ENCODE measurements around the gene MAPRE2.

MAPRE2 gene

DNA sequence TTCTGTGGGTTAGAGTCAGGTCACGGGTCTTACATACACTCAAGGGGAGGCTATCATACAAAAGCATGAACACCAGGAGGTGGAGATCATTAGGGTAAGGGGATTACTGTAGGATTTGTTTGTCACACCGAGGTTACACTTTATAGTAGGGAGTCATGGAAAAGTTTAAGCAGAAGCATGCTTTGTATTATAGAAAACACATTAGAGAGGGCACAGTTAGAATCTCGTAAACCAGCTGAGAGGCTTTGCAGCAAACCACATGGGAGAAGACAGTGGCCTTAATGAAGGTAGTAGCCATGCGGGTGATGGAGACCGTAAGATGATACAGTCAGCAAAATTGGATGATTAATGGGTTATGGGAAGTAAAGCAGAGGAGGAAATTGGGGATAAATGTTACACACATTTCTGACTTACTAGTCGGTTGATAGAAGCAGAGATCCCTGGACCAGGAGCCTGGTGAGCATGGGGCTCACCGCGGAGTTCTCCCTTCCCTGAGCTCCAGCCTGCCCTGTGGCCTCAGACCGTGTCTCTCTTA is 75.6 kb downstream of the MAPRE2 start:
- H3K36me3 ChIP-seq = no peaks in the 10 kb centered on the region
- no peaks in the 10 kb centered on the region for H3K27me3 ChIP-seq
- no peak overlapping the region for H3K4me3 ChIP-seq (ENCODE audit: low read depth in 1 of 2, low read length in 1 of 2)
- no peak overlapping the region for H3K27ac ChIP-seq
- TF ChIP-seq, protein P1, sequence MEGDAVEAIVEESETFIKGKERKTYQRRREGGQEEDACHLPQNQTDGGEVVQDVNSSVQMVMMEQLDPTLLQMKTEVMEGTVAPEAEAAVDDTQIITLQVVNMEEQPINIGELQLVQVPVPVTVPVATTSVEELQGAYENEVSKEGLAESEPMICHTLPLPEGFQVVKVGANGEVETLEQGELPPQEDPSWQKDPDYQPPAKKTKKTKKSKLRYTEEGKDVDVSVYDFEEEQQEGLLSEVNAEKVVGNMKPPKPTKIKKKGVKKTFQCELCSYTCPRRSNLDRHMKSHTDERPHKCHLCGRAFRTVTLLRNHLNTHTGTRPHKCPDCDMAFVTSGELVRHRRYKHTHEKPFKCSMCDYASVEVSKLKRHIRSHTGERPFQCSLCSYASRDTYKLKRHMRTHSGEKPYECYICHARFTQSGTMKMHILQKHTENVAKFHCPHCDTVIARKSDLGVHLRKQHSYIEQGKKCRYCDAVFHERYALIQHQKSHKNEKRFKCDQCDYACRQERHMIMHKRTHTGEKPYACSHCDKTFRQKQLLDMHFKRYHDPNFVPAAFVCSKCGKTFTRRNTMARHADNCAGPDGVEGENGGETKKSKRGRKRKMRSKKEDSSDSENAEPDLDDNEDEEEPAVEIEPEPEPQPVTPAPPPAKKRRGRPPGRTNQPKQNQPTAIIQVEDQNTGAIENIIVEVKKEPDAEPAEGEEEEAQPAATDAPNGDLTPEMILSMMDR (IDR thresholded peaks at IDR 0.05) = no peak
- peaks cover 0 to 19% of the 10 kb centered on the region in 2 experiments for H3K4me1 ChIP-seq (ENCODE audit: control insufficient read depth in 1 of 2, insufficient read depth in 1 of 2, low read depth in 1 of 2, low read length in 1 of 2)
- H3K9me3 ChIP-seq = no peaks in the 10 kb centered on the region

DNA sequence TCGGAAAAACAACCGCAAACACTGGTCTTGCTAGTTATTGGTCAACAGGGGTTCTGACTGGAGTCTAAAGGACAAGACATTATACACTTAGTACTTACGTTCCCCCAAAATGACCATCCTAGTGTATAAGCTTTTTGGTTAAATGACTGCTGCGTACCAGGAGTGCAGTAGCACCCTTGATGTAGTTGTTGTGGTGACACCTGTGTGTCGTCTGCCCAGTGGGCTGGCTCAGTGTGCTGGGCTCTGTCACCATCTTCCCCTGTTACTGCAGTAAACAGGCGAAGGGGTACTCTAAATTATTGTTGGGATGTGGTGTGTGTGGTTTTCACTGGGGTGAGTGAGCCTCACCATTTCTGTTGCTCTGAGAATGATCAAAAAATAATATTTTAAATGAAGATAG is 76.2 kb downstream of the MAPRE2 start:
- no peaks in the 10 kb centered on the region for H3K9me3 ChIP-seq
- peaks cover 0 to 14% of the 10 kb centered on the region in 2 experiments for H3K4me1 ChIP-seq (ENCODE audit: control insufficient read depth in 1 of 2, insufficient read depth in 1 of 2, low read depth in 1 of 2, low read length in 1 of 2)
- no peaks in the 10 kb centered on the region for H3K36me3 ChIP-seq
- no peaks in the 10 kb centered on the region for H3K27me3 ChIP-seq
- H3K4me3 ChIP-seq (ENCODE audit: low read depth in 1 of 2, low read length in 1 of 2) = no peak overlapping the region
- no peak overlapping the region for H3K27ac ChIP-seq
- TF ChIP-seq, protein P1 (IDR thresholded peaks at IDR 0.05) = no peak

DNA sequence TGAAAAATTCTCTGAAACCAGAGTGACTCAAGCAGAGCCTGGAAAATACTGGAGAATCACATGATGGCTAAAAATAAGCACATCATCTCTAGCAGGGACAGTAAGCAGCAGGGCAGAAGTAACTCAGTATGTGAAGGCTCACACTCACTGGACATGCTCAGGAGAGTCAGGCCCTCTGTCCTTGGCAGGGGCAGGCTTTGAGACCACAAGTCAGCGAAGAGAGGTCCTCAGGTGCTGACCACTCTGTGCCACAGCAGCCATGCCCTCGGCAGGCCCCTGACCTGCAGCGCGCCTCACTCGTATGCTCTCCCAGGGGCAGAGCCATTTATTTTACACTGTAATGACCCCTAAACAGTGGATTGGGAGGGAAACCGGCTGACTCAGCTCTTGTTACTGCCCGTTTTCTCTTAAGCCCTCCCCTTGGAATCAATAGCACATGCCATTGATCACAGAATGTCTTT is 76.8 kb downstream of the MAPRE2 start:
- H3K36me3 ChIP-seq = no peaks in the 10 kb centered on the region
- TF ChIP-seq, protein P1 (IDR thresholded peaks at IDR 0.05) = no peak
- peaks cover 0 to 14% of the 10 kb centered on the region in 2 experiments for H3K4me1 ChIP-seq (ENCODE audit: control insufficient read depth in 1 of 2, insufficient read depth in 1 of 2, low read depth in 1 of 2, low read length in 1 of 2)
- no peak overlapping the region for H3K27ac ChIP-seq
- no peak overlapping the region for H3K4me3 ChIP-seq (ENCODE audit: low read depth in 1 of 2, low read length in 1 of 2)
- no peaks in the 10 kb centered on the region for H3K9me3 ChIP-seq
- H3K27me3 ChIP-seq = no peaks in the 10 kb centered on the region

DNA sequence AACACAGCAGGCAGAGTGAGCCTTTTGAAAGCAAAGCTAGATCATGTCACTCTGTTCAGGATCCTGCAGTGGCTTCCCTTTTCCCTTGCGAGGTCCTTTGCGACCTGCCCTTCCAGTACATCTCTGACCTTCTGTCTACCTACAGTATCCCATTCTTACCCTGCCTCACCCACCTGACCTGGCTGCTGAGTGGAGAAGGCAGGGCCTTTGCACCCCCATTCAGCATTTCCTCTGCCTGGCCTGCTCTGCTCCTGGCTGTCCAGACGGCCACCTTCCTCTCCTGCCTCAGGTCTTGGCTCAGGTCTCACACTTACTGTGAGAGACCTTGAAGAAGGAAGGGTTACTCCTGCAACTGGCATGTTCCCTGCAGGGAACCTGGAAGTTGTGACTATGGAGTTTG is 77.4 kb downstream of the MAPRE2 start:
- TF ChIP-seq, protein P1 (IDR thresholded peaks at IDR 0.05) = no peak
- H3K27me3 ChIP-seq = no peaks in the 10 kb centered on the region
- no peaks in the 10 kb centered on the region for H3K36me3 ChIP-seq
- no peaks in the 10 kb centered on the region for H3K9me3 ChIP-seq
- no peak overlapping the region for H3K27ac ChIP-seq
- peaks cover 0 to 13% of the 10 kb centered on the region in 2 experiments for H3K4me1 ChIP-seq (ENCODE audit: control insufficient read depth in 1 of 2, insufficient read depth in 1 of 2, low read depth in 1 of 2, low read length in 1 of 2)
- no peak overlapping the region for H3K4me3 ChIP-seq (ENCODE audit: low read depth in 1 of 2, low read length in 1 of 2)

DNA sequence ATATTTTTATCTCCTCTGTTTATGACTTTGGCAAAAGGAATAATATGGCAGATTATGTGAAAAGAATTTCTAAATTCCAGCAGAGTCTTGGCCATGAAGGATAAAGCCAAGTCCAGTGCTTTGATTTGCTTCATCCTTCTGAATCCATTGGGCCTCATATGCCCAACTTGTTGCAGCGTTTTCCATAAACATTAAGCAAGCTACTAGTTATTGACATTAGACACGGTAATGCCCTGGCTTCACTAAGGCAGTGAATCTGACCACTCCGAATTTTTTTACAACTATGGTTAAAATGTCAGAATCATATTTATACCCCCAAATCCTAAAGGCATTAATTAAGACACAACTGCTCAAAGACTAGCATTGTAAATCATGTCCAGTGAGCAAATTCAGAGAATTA is 79.8 kb downstream of the MAPRE2 start:
- H3K36me3 ChIP-seq = no peaks in the 10 kb centered on the region
- H3K27ac ChIP-seq = no peak overlapping the region
- H3K9me3 ChIP-seq = no peaks in the 10 kb centered on the region
- no peaks in the 10 kb centered on the region for H3K4me1 ChIP-seq (ENCODE audit: control insufficient read depth in 1 of 2, insufficient read depth in 1 of 2, low read depth in 1 of 2, low read length in 1 of 2)
- no peak overlapping the region for H3K4me3 ChIP-seq (ENCODE audit: low read depth in 1 of 2, low read length in 1 of 2)
- TF ChIP-seq, protein P1 (IDR thresholded peaks at IDR 0.05) = no peak
- no peaks in the 10 kb centered on the region for H3K27me3 ChIP-seq
